Omental fat pad (tissue), 4 donors: ENCODE results near the gene SCLY. TPM values are rescaled to one million over a fixed set of nuclear protein-coding genes. Genes with fewer than 3 reads are reported as not detected.

Experiments
- ATAC-seq: fragments of 150-250 bp; one replicate; pipeline ENCODE4 v1.9.1; 2016; ENCODE audit warnings: mild to moderate bottlenecking, moderate library complexity; ENCODE audit not compliant: low FRiP score
- DNase-seq: peaks from one replicate; pipeline ENCODE4 v3.0.0-alpha.2; 2019; ENCODE audit warnings: low spot score
- CTCF ChIP-seq, 3 donors: fragments of 450-650 bp; IDR thresholded peaks; one replicate each; pipeline ENCODE4 v1.5.1; 2016 to 2017; ENCODE audit warnings: antibody characterized with exemption in 3 of 3, mild to moderate bottlenecking in 3 of 3, moderate library complexity in 2 of 3
- total RNA-seq, 4 donors: library from RNA; depleted of rRNA; stranded (reverse); fragments of >200 nt; gene quantifications; one replicate each; pipeline ENCODE4 v1.1.0, GENCODE V29; 2016

The SCLY gene
- total RNA-seq, 4 donors from 2014 or later, result 7.3 to 15.8 (median 12.5) TPM

GRCh38 chr2:238128534-238129001 lies 67.8 kb downstream of the SCLY start:
- DNase-seq (no peak), ATAC-seq (no peak)
- TF ChIP-seq CTCF (IDR thresholded peaks at IDR 0.05), result no peak

GRCh38 chr2:238129166-238130010 lies 68.6 kb downstream of the SCLY start:
- no peak for DNase-seq
- no peak for TF ChIP-seq CTCF (IDR thresholded peaks at IDR 0.05)
- no peak for ATAC-seq

GRCh38 chr2:238130111-238130695 lies 69.4 kb downstream of the SCLY start:
- no peak for TF ChIP-seq CTCF (IDR thresholded peaks at IDR 0.05)
- no peak for ATAC-seq

GRCh38 chr2:238130696-238131628 lies 70.2 kb downstream of the SCLY start:
- no peak for DNase-seq
- no peak for ATAC-seq
- no peak for TF ChIP-seq CTCF (IDR thresholded peaks at IDR 0.05)

More at GRCh38 chr2:238130111-238130695, 69.4 kb downstream of the SCLY start:
- no peak for DNase-seq

GRCh38 chr2:238131761-238132462 lies 71.1 kb downstream of the SCLY start:
- no peak for TF ChIP-seq CTCF (IDR thresholded peaks at IDR 0.05)
- ATAC-seq (no peak), DNase-seq (no peak)
